ENCODE data around the gene COL11A2.

DNA sequence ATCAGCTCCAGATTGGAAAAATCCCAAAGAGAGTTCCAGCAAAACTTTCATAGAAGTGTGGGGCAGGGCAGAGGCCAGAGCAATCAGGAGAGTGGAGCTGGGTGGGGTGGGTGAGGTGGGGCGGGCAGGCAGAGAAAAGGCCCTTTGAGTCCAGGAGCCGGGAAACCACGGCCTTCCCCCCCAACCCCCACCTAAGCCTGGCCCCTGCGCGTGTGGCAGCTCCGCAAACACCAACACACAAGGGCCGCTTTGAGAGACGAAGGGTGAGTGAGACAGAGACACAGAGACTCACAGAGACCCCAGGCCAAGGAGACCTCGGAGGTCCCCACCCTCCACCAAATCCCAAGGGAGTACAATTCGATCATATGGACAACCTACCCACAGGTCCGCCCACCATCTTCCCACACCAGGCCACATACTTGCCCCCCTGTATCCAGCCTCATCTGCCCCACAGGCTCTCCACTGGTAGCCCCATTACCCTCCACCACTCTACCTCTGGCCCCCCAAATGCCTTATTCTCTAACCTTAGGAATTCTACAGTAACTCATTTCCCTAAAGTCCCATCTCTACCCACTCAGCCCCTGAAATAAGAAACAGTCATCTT is 1.7 kb downstream of the COL11A2 start:
- TF ChIP-seq SP1 (IDR thresholded peaks at IDR 0.05) (no peak), L3MBTL2 (conservative IDR thresholded peaks at IDR 0.05) (no peak), FOXA1 (IDR thresholded peaks at IDR 0.05) (no peak), CTBP1 (IDR thresholded peaks at IDR 0.05; ENCODE audit: borderline replicate concordance) (no peak), TARDBP (IDR thresholded peaks at IDR 0.05) (no peak)
- TF ChIP-seq, protein P1, sequence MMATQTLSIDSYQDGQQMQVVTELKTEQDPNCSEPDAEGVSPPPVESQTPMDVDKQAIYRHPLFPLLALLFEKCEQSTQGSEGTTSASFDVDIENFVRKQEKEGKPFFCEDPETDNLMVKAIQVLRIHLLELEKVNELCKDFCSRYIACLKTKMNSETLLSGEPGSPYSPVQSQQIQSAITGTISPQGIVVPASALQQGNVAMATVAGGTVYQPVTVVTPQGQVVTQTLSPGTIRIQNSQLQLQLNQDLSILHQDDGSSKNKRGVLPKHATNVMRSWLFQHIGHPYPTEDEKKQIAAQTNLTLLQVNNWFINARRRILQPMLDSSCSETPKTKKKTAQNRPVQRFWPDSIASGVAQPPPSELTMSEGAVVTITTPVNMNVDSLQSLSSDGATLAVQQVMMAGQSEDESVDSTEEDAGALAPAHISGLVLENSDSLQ (IDR thresholded peaks at IDR 0.05): no peak

Measured in HEK293T (cell line).